Measurements from ENCODE around the gene INSIG1. TPM values are rescaled to one million over a fixed set of nuclear protein-coding genes. Genes with fewer than 3 reads are reported as not detected.

INSIG1 gene
- total and polyA plus RNA-seq, 12 donors = 5.9 to 16.3 (median 12.1) TPM

GRCh38 chr7:155259866-155260497 is 37.7 kb upstream of the INSIG1 start:
- peaks cover 0 to 21% (median 15%) of the 10 kb centered on the region in 7 donors for H3K27me3 ChIP-seq
- ATAC-seq = no peak
- no peak overlapping the region for H3K4me3 ChIP-seq
- no peak overlapping the region for H3K27ac ChIP-seq
- H3K4me1 ChIP-seq = peaks cover 7 to 24% (median 15%) of the 10 kb centered on the region in 9 donors
- DNase-seq = no peak
- H3K9me3 ChIP-seq = no peaks in the 10 kb centered on the region
- 84 to 85% methylated on average over 13 of the region's 13 CpGs for WGBS, 2 donors
- TF ChIP-seq CTCF (IDR thresholded peaks at IDR 0.05) = no peak
- intact Hi-C loops (cut with DNase I) = loop anchor here in 5 of 10 donors (1.0 to 10.0 kb wide), 6 partner anchors 37 to 55 kb away; partner anchors contain the start of gene INSIG1 (in 3 of the 5)
- no peaks in the 10 kb centered on the region for H3K36me3 ChIP-seq

- ATAC-seq (no peak), DNase-seq (no peak)
- H3K4me1 ChIP-seq = peaks cover 7 to 24% (median 15%) of the 10 kb centered on the region in 9 donors
- H3K27ac ChIP-seq = no peak overlapping the region
- no peaks in the 10 kb centered on the region for H3K9me3 ChIP-seq
- no peaks in the 10 kb centered on the region for H3K36me3 ChIP-seq
- peaks cover 0 to 21% (median 15%) of the 10 kb centered on the region in 7 donors for H3K27me3 ChIP-seq
- H3K4me3 ChIP-seq = no peak overlapping the region
- 80 to 83% methylated on average over 13 of the region's 13 CpGs for WGBS, 2 donors
- no peak for TF ChIP-seq CTCF (IDR thresholded peaks at IDR 0.05)
- intact Hi-C loops (cut with DNase I) = no loop called here
Observed at GRCh38 chr7:155260498-155260872, 37.2 kb upstream of the INSIG1 start.

GRCh38 chr7:155261031-155261985 is 36.4 kb upstream of the INSIG1 start:
- H3K9me3 ChIP-seq = no peaks in the 10 kb centered on the region
- DNase-seq = no peak
- no peak overlapping the region for H3K4me3 ChIP-seq
- H3K27me3 ChIP-seq = peaks cover 0 to 23% (median 15%) of the 10 kb centered on the region in 7 donors
- WGBS, 2 donors = 81 to 87% methylated on average over 21 of the region's 21 CpGs
- no peak for TF ChIP-seq CTCF (IDR thresholded peaks at IDR 0.05)
- H3K4me1 ChIP-seq = peaks cover 7 to 23% (median 15%) of the 10 kb centered on the region in 9 donors
- intact Hi-C loops (cut with DNase I) = no loop called here
- no peak for ATAC-seq
- H3K36me3 ChIP-seq = no peaks in the 10 kb centered on the region
- H3K27ac ChIP-seq = no peak overlapping the region

- Histone ChIP-seq H3K36me3 (no peaks in the 10 kb centered on the region), H3K27me3 (peaks cover 0 to 24% (median 15%) of the 10 kb centered on the region in 7 donors), H3K4me1 (peaks cover 7 to 16% (median 14%) of the 10 kb centered on the region in 9 donors), H3K9me3 (no peaks in the 10 kb centered on the region), H3K27ac (no peak overlapping the region), H3K4me3 (no peak overlapping the region)
- intact Hi-C loops (cut with DNase I) = no loop called here
- WGBS, 2 donors = 61 to 72% methylated on average over 12 of the region's 12 CpGs
- ATAC-seq (no peak), DNase-seq (no peak)
- TF ChIP-seq CTCF (IDR thresholded peaks at IDR 0.05) = no peak
Observed at GRCh38 chr7:155262031-155262430, 35.6 kb upstream of the INSIG1 start.
